K562 (cell line): Measurements from ENCODE around the gene GSTO2. TPM values are rescaled to one million over a fixed set of nuclear protein-coding genes. Genes with fewer than 3 reads are reported as not detected.
A peak's percentile ranks its signal among the peaks of the same experiment; 100 is the strongest.

Experiments used
- ATAC-seq: fragments of 200-7000 bp; cut with Tn5 transposase; 3 replicates; pipeline ENCODE4 v1.9.1; 2020; ENCODE audit warnings: moderate library complexity
- BruUV-seq: library from RNA; stranded (reverse); fragments of 400-500 nt; replicated peaks from 2 replicates; lab custom pipeline; 2021; lab: Mats Ljungman, UMichigan
- CTCF ChIA-PET: fragments of 300-600 bp; formaldehyde crosslinking; extraction: SDS; loops from one replicate; lab custom pipeline; 2021; ENCODE audit warnings: low intra/inter-chr PET ratio; lab: Yijun Ruan, JAX
- POLR2A ChIA-PET: fragments of 300-600, 350-650 bp; sonication (Branson Sonifier 250); formaldehyde crosslinking; extraction: SDS; loops from one replicate; lab custom pipeline; 2021; ENCODE audit warnings: antibody characterized with exemption, inconsistent platforms; lab: Yijun Ruan, JAX
- DNase-seq, 4 experiments: peaks; one replicate each; pipeline versions ENCODE4 v3.0.0 to v3.0.0-alpha.2; 2011 to 2018; ENCODE audit warnings: low spot score in 3 of 4, mixed read lengths in 3 of 4; ENCODE audit errors: extremely low read depth in 1 of 4
- FAIRE-seq: peaks from 2 replicates; lab custom pipeline; 2011; peaks lifted over from hg19 to GRCh38; lab: Jason Lieb, UNC
- H2AFZ ChIP-seq: 2 replicates; pipeline ENCODE4 v1.6.0; 2011; ENCODE audit warnings: low read depth, low read length, control low read depth, inconsistent platforms
- H3K27ac ChIP-seq: fragments of 200-600 bp; 3 replicates; pipeline ENCODE4 v1.8.0; 2011; ENCODE audit warnings: low read depth, mild to moderate bottlenecking, control low read depth, inconsistent platforms, low read length, moderate library complexity, mixed read lengths; ENCODE audit errors: extremely low read depth
- H3K27me3 ChIP-seq, 2 experiments: fragments of 300-600 bp in 1 of 2; 2 replicates in 1 of 2; 3 replicates in 1 of 2; pipeline versions ENCODE4 v1.6.0 to v1.8.0; 2011; ENCODE audit warnings: inconsistent platforms in 2 of 2, low read length in 2 of 2, mild to moderate bottlenecking in 1 of 2, mixed read lengths in 1 of 2, moderate library complexity in 1 of 2; ENCODE audit not compliant: control insufficient read depth in 2 of 2, insufficient read depth in 2 of 2
- H3K36me3 ChIP-seq: fragments of 300-600 bp; 3 replicates; pipeline ENCODE4 v1.8.0; 2011; ENCODE audit warnings: mild to moderate bottlenecking, low read length, inconsistent platforms; ENCODE audit not compliant: control insufficient read depth, insufficient read depth
- H3K4me1 ChIP-seq, 2 experiments: fragments of 200-600 bp in 1 of 2; replicated peaks in 1 of 2; 2 replicates in 1 of 2; 3 replicates in 1 of 2; pipeline versions ENCODE4 v1.5.1 to v1.8.0; 2011; ENCODE audit warnings: inconsistent platforms in 2 of 2, low read length in 2 of 2, mild to moderate bottlenecking in 1 of 2, mixed read lengths in 1 of 2, moderate library complexity in 1 of 2; ENCODE audit not compliant: control insufficient read depth in 2 of 2, insufficient read depth in 2 of 2
- H3K4me2 ChIP-seq: 2 replicates; pipeline ENCODE4 v1.6.1; 2011; ENCODE audit warnings: low read length, control low read depth, inconsistent platforms, mixed read lengths; ENCODE audit not compliant: insufficient read depth
- H3K4me3 ChIP-seq: fragments of 200-600 bp; sonication (generic), shearing (Covaris generic); 2 replicates; pipeline ENCODE4 v1.5.1; 2016; ENCODE audit warnings: control low read depth, inconsistent platforms
- H3K79me2 ChIP-seq: fragments of 200-600 bp; 3 replicates; pipeline ENCODE4 v1.8.0; 2011; ENCODE audit warnings: low read length, inconsistent platforms; ENCODE audit not compliant: control insufficient read depth, insufficient read depth
- H3K9ac ChIP-seq, 2 experiments: 2 replicates each; pipeline versions ENCODE4 v1.6.0 to v1.6.1; 2011; ENCODE audit warnings: low read depth in 2 of 2, low read length in 2 of 2, control low read depth in 1 of 2, inconsistent platforms in 1 of 2, mild to moderate bottlenecking in 1 of 2, mixed read lengths in 1 of 2; ENCODE audit not compliant: insufficient read depth in 1 of 2
- H3K9me1 ChIP-seq: one replicate; pipeline ENCODE4 v1.6.0; 2011; ENCODE audit warnings: inconsistent platforms, mild to moderate bottlenecking, low read length, moderate library complexity; ENCODE audit not compliant: control insufficient read depth, insufficient read depth
- H3K9me3 ChIP-seq: replicated peaks from 2 replicates; pipeline ENCODE4 v1.5.1; 2011; ENCODE audit warnings: low read depth, low read length, inconsistent platforms; ENCODE audit not compliant: control insufficient read depth, insufficient read depth
- H4K20me1 ChIP-seq: replicated peaks from 2 replicates; pipeline ENCODE4 v1.6.1; 2011; ENCODE audit warnings: low read length, inconsistent platforms, mixed read lengths; ENCODE audit not compliant: control insufficient read depth, insufficient read depth
- ARID1B ChIP-seq: fragments of 450-650 bp; IDR thresholded peaks from 2 replicates; pipeline ENCODE4 v1.6.1; 2016; ENCODE audit warnings: antibody characterized with exemption, mild to moderate bottlenecking, inconsistent platforms
- EP300 ChIP-seq: IDR thresholded peaks from 2 replicates; pipeline ENCODE4 v1.6.1; 2012; ENCODE audit warnings: low read length, improper control_type of control experiment
- ETV5 ChIP-seq: sonication (generic); formaldehyde crosslinking; IDR thresholded peaks from 2 replicates; pipeline ENCODE4 v1.4.0; 2020; ENCODE audit warnings: low read depth, mild to moderate bottlenecking, missing genetic modification reagents
- HOXB6 ChIP-seq: fragments of 250-450 bp; sonication (Bioruptor Pico); IDR thresholded peaks from 2 replicates; pipeline ENCODE4 v1.5.1; 2022; ENCODE audit warnings: mild to moderate bottlenecking, borderline replicate concordance
- MAFG ChIP-seq: fragments of 450-650 bp; conservative IDR thresholded peaks from 2 replicates; pipeline ENCODE4 v1.6.1; 2016; ENCODE audit warnings: missing genetic modification characterization, missing compliant biosample characterization
- MAZ ChIP-seq, 2 experiments: fragments of 450-650 bp in 1 of 2; sonication (generic) in 1 of 2; formaldehyde crosslinking; IDR thresholded peaks in 1 of 2; conservative IDR thresholded peaks in 1 of 2; 2 replicates each; pipeline versions ENCODE4 v1.4.0 to v1.5.0; 2020; ENCODE audit warnings: mild to moderate bottlenecking in 1 of 2, missing genetic modification reagents in 1 of 2
- MEIS2 ChIP-seq: fragments of 450-650 bp; IDR thresholded peaks from 2 replicates; pipeline ENCODE4 v1.6.1; 2014; ENCODE audit warnings: mild to moderate bottlenecking; ENCODE audit not compliant: partially characterized antibody
- NR2C2 ChIP-seq, 2 experiments: fragments of 200-800 bp in 1 of 2; sonication (Bioruptor generic) in 1 of 2; sonication (generic) in 1 of 2; formaldehyde crosslinking in 1 of 2; IDR thresholded peaks; 2 replicates each; pipeline versions ENCODE4 v1.6.1 to v1.8.0; 2016 to 2022; ENCODE audit warnings: mild to moderate bottlenecking in 1 of 2, missing compliant biosample characterization in 1 of 2, missing genetic modification characterization in 1 of 2, missing genetic modification reagents in 1 of 2
- TAF9B ChIP-seq: fragments of 450-650 bp; IDR thresholded peaks from 2 replicates; pipeline ENCODE4 v1.6.1; 2018; ENCODE audit warnings: mild to moderate bottlenecking; ENCODE audit not compliant: partially characterized antibody
- TOE1 ChIP-seq, 2 experiments: fragments of 450-650 bp in 1 of 2; sonication (generic) in 1 of 2; formaldehyde crosslinking in 1 of 2; IDR thresholded peaks; 2 replicates each; pipeline versions ENCODE4 v1.7.1 to v1.8.0; 2016 to 2022; ENCODE audit warnings: borderline replicate concordance in 2 of 2, mild to moderate bottlenecking in 2 of 2, antibody characterized with exemption in 1 of 2, inconsistent platforms in 1 of 2, low read depth in 1 of 2, missing genetic modification reagents in 1 of 2, moderate library complexity in 1 of 2
- ZNF232 ChIP-seq: sonication (generic); formaldehyde crosslinking; IDR thresholded peaks from 2 replicates; pipeline ENCODE4 v1.8.0; 2022; ENCODE audit warnings: mild to moderate bottlenecking, missing genetic modification reagents
- WGBS: fragments of 100-300 bp; shearing (Covaris generic); methylation state at CpG from one replicate; pipeline ENCODE4 v1.1.6; 2016; ENCODE audit warnings: low coverage, mixed read lengths; ENCODE audit not compliant: insufficient coverage; ENCODE audit errors: missing lambda C conversion rate; 5-methylcytosine and 5-hydroxymethylcytosine counted together
- in situ Hi-C: fragments of 300-500 bp; cut with MboI; formaldehyde crosslinking; loops from 4 replicates; pipeline ENCODE4 v1.15.0; 2018; ENCODE audit warnings: inconsistent platforms, mixed read lengths
- intact Hi-C: fragments of 100-400 bp; cut with micrococcal nuclease; formaldehyde crosslinking; loops from 2 replicates; pipeline ENCODE4 v1.14.2; 2022
- polyA plus RNA-seq, 8 experiments: library from polyadenylated mRNA; depleted of rRNA in 4 of 8; stranded (reverse) in 5 of 8; unstranded in 3 of 8; fragments of >200 nt; fragmentation: Nextera tagmentation in 2 of 8; fragmentation: Illumina TruSeq in 1 of 8; extraction: Ambion mirVana in 2 of 8; extraction: Trizol in 1 of 8; gene quantifications; 2 replicates each; pipeline versions ENCODE4 v1.2.1 to v1.2.3, GENCODE V29; 2011 to 2014; ENCODE audit warnings: inconsistent platforms in 1 of 8, missing spikeins in 1 of 8
- total RNA-seq, 7 experiments: library from RNA; depleted of rRNA in 6 of 7; stranded (reverse); fragments of >200 nt in 6 of 7; fragmentation: Illumina TruSeq in 2 of 7; extraction: Trizol in 2 of 7; gene quantifications; 2 replicates each; pipeline versions ENCODE4 v1.2.1 to v1.2.3, GENCODE V29; 2011 to 2021; ENCODE audit warnings: low replicate concordance in 1 of 7
- TF ChIP-seq, protein P1 (sequence below), 3 experiments: IDR thresholded peaks in 2 of 3; conservative IDR thresholded peaks in 1 of 3; 2 replicates each; pipeline ENCODE4 v1.5.1; 2011 to 2012; ENCODE audit warnings: low read length in 3 of 3, mild to moderate bottlenecking in 3 of 3, control low read depth in 2 of 3, improper control_type of control experiment in 1 of 3, inconsistent platforms in 1 of 3, low read depth in 1 of 3, mixed read lengths in 1 of 3, moderate library complexity in 1 of 3; ENCODE audit not compliant: insufficient read depth in 2 of 3
- TF ChIP-seq, protein P2 (sequence below): fragments of 450-650 bp; IDR thresholded peaks from 2 replicates; pipeline ENCODE4 v1.6.1; 2017; ENCODE audit warnings: antibody characterized with exemption, mild to moderate bottlenecking

The GSTO2 gene
- total and polyA plus RNA-seq, 9 of the 15 experiments (the other 6 are each of a cell fraction or from before 2014, with no cell fraction given), result 0.18 to 1.8 (median 0.90) TPM

DNA sequence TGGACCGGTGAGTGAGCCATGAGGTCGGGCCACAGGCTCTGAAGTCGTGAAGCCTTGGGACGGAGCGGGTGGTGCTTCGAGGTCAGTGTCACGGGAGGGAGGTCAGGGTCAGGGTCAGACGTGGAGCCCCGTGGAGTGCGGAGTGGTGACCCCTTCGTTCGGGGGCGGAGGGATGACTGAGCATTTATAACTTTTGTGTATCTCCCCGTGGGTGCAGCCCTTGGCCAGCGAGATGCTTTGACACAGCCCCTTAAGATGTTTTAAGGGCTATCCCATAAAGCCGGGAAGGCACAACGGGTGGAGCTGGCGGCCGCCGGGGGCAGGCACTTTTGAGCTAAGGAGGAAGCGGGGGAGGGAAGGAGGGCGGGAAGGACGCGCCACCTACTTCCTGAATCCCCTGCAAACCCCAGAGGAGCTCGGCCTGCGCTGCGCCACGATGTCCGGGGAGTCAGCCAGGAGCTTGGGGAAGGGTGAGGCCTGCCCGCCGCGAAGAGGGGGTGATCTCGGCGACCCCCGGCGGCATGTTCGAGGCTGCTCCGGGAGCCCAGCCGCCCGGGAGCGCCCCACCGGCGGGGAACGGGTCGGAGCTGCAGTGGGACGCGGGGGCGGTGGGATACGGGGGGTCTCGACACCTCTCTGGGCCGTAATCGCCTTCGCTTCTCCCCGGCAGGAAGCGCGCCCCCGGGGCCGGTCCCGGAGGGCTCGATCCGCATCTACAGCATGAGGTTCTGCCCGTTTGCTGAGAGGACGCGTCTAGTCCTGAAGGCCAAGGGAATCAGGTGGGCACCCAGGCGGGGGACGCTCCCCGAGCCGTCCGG lies 14.3 kb upstream of the GSTO2 start, which contains the start of gene GSTO1:
Gene GSTO1, plus strand, starts transcription at position 400 of the 818 bp plus-strand sequence. Its CDS starts 37 bp downstream, at position 437.
- TSS peak; percentile 40 for BruUV-seq
- Histone ChIP-seq H3K9ac (peak within 1 kb of the TSS; percentile 84 to 96), H3K27me3 (no peaks in the 10 kb centered on the region), H3K4me2 (peak within 1 kb of the TSS; percentile 86), H2AFZ (peak within 1 kb of the TSS; percentile 91), H3K4me3 (peak within 1 kb of the TSS; percentile 93), H3K79me2 (peaks cover 52% of the 10 kb centered on the region), H3K27ac (peak within 1 kb of the TSS; percentile 74), H3K36me3 (peaks cover 39% of the 10 kb centered on the region), H4K20me1 (no peaks in the 10 kb centered on the region), H3K9me1 (no peaks in the 10 kb centered on the region), H3K4me1 (peaks cover 11 to 39% of the 10 kb centered on the region in 2 experiments; a peak in 4 of 5 replicates), H3K9me3 (no peaks in the 10 kb centered on the region; the same call in 1 of the 2 replicates)
- in situ Hi-C loops, result no loop called here
- WGBS, result 0% methylated on average over 19 of the region's 69 CpGs
- FAIRE-seq, result peak; percentile 79
- ChIA-PET CTCF (no interaction called here), POLR2A (interaction anchor here (0.6 to 1.3 kb wide), 4 partner anchors 9 to 133 kb away, joined by 3 to 5 read pairs (median 4); partner anchors contain the start of gene SFR1)
- peak; percentile 65 to 89 (median 72) for DNase-seq
- peak; percentile 83 for ATAC-seq
- intact Hi-C loops, result no loop called here
- TF ChIP-seq HOXB6 (CRISPR knock-in tag) (no peak), TAF9B (peak; percentile 81), MAFG (tag) (peak; percentile 69), MAZ (CRISPR knock-in tag; conservative IDR thresholded peaks at IDR 0.05 in 1 of 2, IDR thresholded peaks at IDR 0.05 in 1 of 2) (peak; percentile 16 to 53; a peak in 2 of 4 replicates), ZNF232 (CRISPR knock-in tag) (no peak), MEIS2 (no peak), ETV5 (CRISPR knock-in tag) (peak; percentile 49; the same call in 1 of the 2 replicates), NR2C2 (CRISPR knock-in tag; IDR thresholded peaks at IDR 0.05) (no peak), NR2C2 (tag; IDR thresholded peaks at IDR 0.05) (peak; percentile 86), EP300 (0 out of 2 replicates have a peak, but pooled peaks have one; percentile 33), TOE1 (IDR thresholded peaks at IDR 0.05; ENCODE audit: borderline replicate concordance) (peak; percentile 37; the same call in 1 of the 2 replicates), TOE1 (CRISPR knock-in tag; IDR thresholded peaks at IDR 0.05; ENCODE audit: borderline replicate concordance, low read depth) (no peak), ARID1B (peak; percentile 34)
- TF ChIP-seq, protein P1, sequence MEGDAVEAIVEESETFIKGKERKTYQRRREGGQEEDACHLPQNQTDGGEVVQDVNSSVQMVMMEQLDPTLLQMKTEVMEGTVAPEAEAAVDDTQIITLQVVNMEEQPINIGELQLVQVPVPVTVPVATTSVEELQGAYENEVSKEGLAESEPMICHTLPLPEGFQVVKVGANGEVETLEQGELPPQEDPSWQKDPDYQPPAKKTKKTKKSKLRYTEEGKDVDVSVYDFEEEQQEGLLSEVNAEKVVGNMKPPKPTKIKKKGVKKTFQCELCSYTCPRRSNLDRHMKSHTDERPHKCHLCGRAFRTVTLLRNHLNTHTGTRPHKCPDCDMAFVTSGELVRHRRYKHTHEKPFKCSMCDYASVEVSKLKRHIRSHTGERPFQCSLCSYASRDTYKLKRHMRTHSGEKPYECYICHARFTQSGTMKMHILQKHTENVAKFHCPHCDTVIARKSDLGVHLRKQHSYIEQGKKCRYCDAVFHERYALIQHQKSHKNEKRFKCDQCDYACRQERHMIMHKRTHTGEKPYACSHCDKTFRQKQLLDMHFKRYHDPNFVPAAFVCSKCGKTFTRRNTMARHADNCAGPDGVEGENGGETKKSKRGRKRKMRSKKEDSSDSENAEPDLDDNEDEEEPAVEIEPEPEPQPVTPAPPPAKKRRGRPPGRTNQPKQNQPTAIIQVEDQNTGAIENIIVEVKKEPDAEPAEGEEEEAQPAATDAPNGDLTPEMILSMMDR (IDR thresholded peaks at IDR 0.05 in 2 of 3, conservative IDR thresholded peaks at IDR 0.05 in 1 of 3; ENCODE audit: insufficient read depth in 2 of 3, low read depth in 1 of 3, low read length in 3 of 3), result 0 out of 6 replicates have a peak, but pooled peaks of 1 of the 3 experiments have one; percentile 8
- TF ChIP-seq, protein P2, sequence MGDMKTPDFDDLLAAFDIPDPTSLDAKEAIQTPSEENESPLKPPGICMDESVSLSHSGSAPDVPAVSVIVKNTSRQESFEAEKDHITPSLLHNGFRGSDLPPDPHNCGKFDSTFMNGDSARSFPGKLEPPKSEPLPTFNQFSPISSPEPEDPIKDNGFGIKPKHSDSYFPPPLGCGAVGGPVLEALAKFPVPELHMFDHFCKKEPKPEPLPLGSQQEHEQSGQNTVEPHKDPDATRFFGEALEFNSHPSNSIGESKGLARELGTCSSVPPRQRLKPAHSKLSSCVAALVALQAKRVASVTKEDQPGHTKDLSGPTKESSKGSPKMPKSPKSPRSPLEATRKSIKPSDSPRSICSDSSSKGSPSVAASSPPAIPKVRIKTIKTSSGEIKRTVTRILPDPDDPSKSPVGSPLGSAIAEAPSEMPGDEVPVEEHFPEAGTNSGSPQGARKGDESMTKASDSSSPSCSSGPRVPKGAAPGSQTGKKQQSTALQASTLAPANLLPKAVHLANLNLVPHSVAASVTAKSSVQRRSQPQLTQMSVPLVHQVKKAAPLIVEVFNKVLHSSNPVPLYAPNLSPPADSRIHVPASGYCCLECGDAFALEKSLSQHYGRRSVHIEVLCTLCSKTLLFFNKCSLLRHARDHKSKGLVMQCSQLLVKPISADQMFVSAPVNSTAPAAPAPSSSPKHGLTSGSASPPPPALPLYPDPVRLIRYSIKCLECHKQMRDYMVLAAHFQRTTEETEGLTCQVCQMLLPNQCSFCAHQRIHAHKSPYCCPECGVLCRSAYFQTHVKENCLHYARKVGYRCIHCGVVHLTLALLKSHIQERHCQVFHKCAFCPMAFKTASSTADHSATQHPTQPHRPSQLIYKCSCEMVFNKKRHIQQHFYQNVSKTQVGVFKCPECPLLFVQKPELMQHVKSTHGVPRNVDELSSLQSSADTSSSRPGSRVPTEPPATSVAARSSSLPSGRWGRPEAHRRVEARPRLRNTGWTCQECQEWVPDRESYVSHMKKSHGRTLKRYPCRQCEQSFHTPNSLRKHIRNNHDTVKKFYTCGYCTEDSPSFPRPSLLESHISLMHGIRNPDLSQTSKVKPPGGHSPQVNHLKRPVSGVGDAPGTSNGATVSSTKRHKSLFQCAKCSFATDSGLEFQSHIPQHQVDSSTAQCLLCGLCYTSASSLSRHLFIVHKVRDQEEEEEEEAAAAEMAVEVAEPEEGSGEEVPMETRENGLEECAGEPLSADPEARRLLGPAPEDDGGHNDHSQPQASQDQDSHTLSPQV, result peak; percentile 71
